HepG2 (cell line): ENCODE data around the gene ZBTB45. TPM values are rescaled to one million over a fixed set of nuclear protein-coding genes. Genes with fewer than 3 reads are reported as not detected.
A peak's percentile ranks its signal among the peaks of the same experiment; 100 is the strongest.

ENCODE experiments used
- HNF1A ChIP-seq, 2 experiments: sonication (generic) in 1 of 2; formaldehyde crosslinking in 1 of 2; IDR thresholded peaks; 2 replicates each; pipeline versions ENCODE4 v1.4.0 to v1.6.1; 2016 to 2020; ENCODE audit warnings: borderline replicate concordance in 1 of 2, low read depth in 1 of 2, mild to moderate bottlenecking in 1 of 2, missing genetic modification reagents in 1 of 2
- HOXD1 ChIP-seq: sonication (generic); formaldehyde crosslinking; IDR thresholded peaks from 2 replicates; pipeline ENCODE4 v1.5.0; 2020; ENCODE audit warnings: missing genetic modification reagents
- MXD1 ChIP-seq: sonication (generic); formaldehyde crosslinking; IDR thresholded peaks from 2 replicates; pipeline ENCODE4 v1.4.0; 2020; ENCODE audit warnings: mild to moderate bottlenecking, missing genetic modification reagents
- MYPOP ChIP-seq: sonication (generic); formaldehyde crosslinking; IDR thresholded peaks from 2 replicates; pipeline ENCODE4 v1.8.1; 2023; ENCODE audit warnings: mild to moderate bottlenecking, moderate library complexity, missing genetic modification reagents
- RNF2 ChIP-seq: fragments of 450-650 bp; conservative IDR thresholded peaks from 2 replicates; pipeline ENCODE4 v1.6.1; 2016; ENCODE audit warnings: low read depth
- SMYD3 ChIP-seq: sonication (generic); formaldehyde crosslinking; IDR thresholded peaks from 2 replicates; pipeline ENCODE4 v1.8.1; 2023; ENCODE audit warnings: mild to moderate bottlenecking, missing genetic modification reagents
- SRY ChIP-seq: sonication (generic); formaldehyde crosslinking; IDR thresholded peaks from 2 replicates; pipeline ENCODE4 v1.8.0; 2022; ENCODE audit warnings: mild to moderate bottlenecking, missing genetic modification reagents
- XRCC5 ChIP-seq: fragments of 200-400 bp; formaldehyde crosslinking; optimal IDR thresholded peaks from 2 replicates; pipeline ENCODE3; 2017; ENCODE audit warnings: mild to moderate bottlenecking, low read length
- ZKSCAN1 ChIP-seq: fragments of 150-350 bp; IDR thresholded peaks from 2 replicates; pipeline ENCODE4 v1.6.1; 2014; ENCODE audit warnings: low read length
- ZNF138 ChIP-seq: sonication (generic); formaldehyde crosslinking; IDR thresholded peaks from 2 replicates; pipeline ENCODE4 v1.5.0; 2020; ENCODE audit warnings: mild to moderate bottlenecking, low read depth, missing genetic modification reagents
- ZNF274 ChIP-seq: sonication (generic); formaldehyde crosslinking; IDR thresholded peaks from 2 replicates; pipeline ENCODE4 v1.5.1; 2020; ENCODE audit warnings: mild to moderate bottlenecking, missing genetic modification reagents
- ZNF281 ChIP-seq: sonication (generic); formaldehyde crosslinking; IDR thresholded peaks from 2 replicates; pipeline ENCODE4 v1.4.0; 2020; ENCODE audit warnings: missing genetic modification reagents, borderline replicate concordance
- ZNF597 ChIP-seq: sonication (generic); formaldehyde crosslinking; IDR thresholded peaks from 2 replicates; pipeline ENCODE4 v1.5.0; 2020; ENCODE audit warnings: missing genetic modification reagents
- ZNF672 ChIP-seq: sonication (generic); formaldehyde crosslinking; IDR thresholded peaks from 2 replicates; pipeline ENCODE4 v1.8.1; 2022; ENCODE audit warnings: missing genetic modification reagents
- ZNF710 ChIP-seq: sonication (generic); formaldehyde crosslinking; IDR thresholded peaks from 2 replicates; pipeline ENCODE4 v1.5.0; 2020; ENCODE audit warnings: mild to moderate bottlenecking, missing genetic modification reagents, borderline replicate concordance
- polyA plus RNA-seq, 8 experiments: library from polyadenylated mRNA; depleted of rRNA in 3 of 8; stranded (reverse) in 7 of 8; unstranded in 1 of 8; fragments of >200 nt; fragmentation: Illumina TruSeq in 4 of 8; extraction: Trizol in 4 of 8; gene quantifications; 2 replicates each; pipeline versions ENCODE4 v1.2.1 to v1.2.3, GENCODE V29; 2011 to 2016; ENCODE audit warnings: low read depth in 4 of 8, missing spikeins in 1 of 8, mixed read lengths in 1 of 8; ENCODE audit not compliant: insufficient read depth in 1 of 8
- total RNA-seq, 5 experiments: library from RNA; depleted of rRNA; stranded (reverse); fragments of >200 nt; fragmentation: Illumina TruSeq; extraction: Trizol; gene quantifications; 2 replicates each; pipeline ENCODE4 v1.2.3, GENCODE V29; 2016; ENCODE audit warnings: low read depth in 1 of 5

Gene ZBTB45
- total and polyA plus RNA-seq, 2 of the 13 experiments (the other 11 are each of a cell fraction or from before 2014, with no cell fraction given), result 3.0 to 3.7 TPM

GRCh38 chr19:58499021-58499927, 20.3 kb downstream of the ZBTB45 start (continued):
- TF ChIP-seq MXD1 (CRISPR knock-in tag) (peak; percentile 59; the same call in 1 of the 2 replicates), HOXD1 (CRISPR knock-in tag) (0 out of 2 replicates have a peak, but pooled peaks have one; percentile 65), ZNF281 (CRISPR knock-in tag) (0 out of 2 replicates have a peak, but pooled peaks have one; percentile 53), SMYD3 (CRISPR knock-in tag) (peak; percentile 36; the same call in 1 of the 2 replicates), ZNF710 (CRISPR knock-in tag) (peak; percentile 56; the same call in 1 of the 2 replicates), HNF1A (IDR thresholded peaks at IDR 0.05; ENCODE audit: low read depth) (peak; percentile 37; the same call in 1 of the 2 replicates), HNF1A (CRISPR knock-in tag; IDR thresholded peaks at IDR 0.05; ENCODE audit: borderline replicate concordance) (peak; percentile 79; the same call in 1 of the 2 replicates), SRY (0 out of 2 replicates have a peak, but pooled peaks have one; percentile 71), ZNF138 (CRISPR knock-in tag) (no peak), MYPOP (CRISPR knock-in tag) (peak; percentile 90), ZNF597 (CRISPR knock-in tag) (no peak), ZNF274 (CRISPR knock-in tag) (peak; percentile 17; the same call in 1 of the 2 replicates), ZNF672 (CRISPR knock-in tag) (no peak), RNF2 (peak; percentile 40; the same call in 1 of the 2 replicates), XRCC5 (peak; percentile 94), ZKSCAN1 (no peak)
